ENCODE data around the gene DCUN1D5. TPM values are rescaled to one million over a fixed set of nuclear protein-coding genes. Genes with fewer than 3 reads are reported as not detected.

The DCUN1D5 gene
- total and polyA plus RNA-seq, 2 of the 8 experiments (the other 6 are each of a cell fraction or from before 2014, with no cell fraction given) = 76.1 to 95.4 TPM

DNA sequence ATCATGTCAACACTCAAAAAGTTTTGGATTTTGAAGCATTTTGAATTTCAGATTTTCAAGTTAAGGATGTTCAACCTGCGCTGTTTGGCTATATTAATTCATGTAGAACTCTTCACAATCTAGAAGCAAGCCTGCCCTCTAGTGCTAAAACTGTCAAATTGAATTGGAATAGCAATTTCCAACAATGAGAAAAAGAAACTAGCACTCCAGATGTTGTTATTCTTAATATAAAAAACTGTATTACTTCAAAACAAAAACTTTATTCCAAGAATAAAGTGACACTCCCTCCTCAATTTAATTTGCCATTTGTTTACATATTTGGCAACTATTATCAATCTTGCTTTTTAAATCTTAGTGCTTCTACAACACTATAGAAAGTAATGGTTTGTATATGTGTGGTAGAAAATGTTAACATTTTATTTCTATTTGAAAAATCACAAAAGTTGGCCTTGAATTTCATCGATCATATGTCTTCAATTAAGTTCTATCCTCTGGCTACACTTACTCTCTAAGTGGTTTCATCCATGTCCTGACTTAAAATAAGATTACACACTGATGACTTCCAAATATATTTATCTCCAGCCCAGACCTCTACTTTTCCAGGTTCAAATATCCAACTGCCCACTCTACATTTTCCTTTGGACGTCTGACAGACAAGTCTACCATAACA lies 36.6 kb downstream of the DCUN1D5 start:
- FAIRE-seq (no peak), DNase-seq (ENCODE audit: low read depth in 1 of 2, low spot score in 2 of 2) (no peak)
- Histone ChIP-seq H4K91ac (replicated peaks; ENCODE audit: insufficient read length, low read length) (no peak overlapping the region), H2BK20ac (ENCODE audit: low read length) (no peak overlapping the region), H3K14ac (ENCODE audit: insufficient read length) (no peak overlapping the region), H3K79me2 (ENCODE audit: control insufficient read depth in 1 of 2, insufficient read depth in 2 of 2, low read length in 2 of 2) (no peaks in the 10 kb centered on the region), H3K23me2 (ENCODE audit: low read depth, low read length) (no peaks in the 10 kb centered on the region), H3K4me3 (ENCODE audit: extremely low read depth in 1 of 4, insufficient read depth in 2 of 4, low read depth in 3 of 4, low read length in 4 of 4) (no peak overlapping the region), H4K8ac (ENCODE audit: extremely low read depth, insufficient read depth, low read length) (no peak overlapping the region), H3K18ac (ENCODE audit: extremely low read depth, low read length) (no peak overlapping the region), H3K27ac (ENCODE audit: low read depth, low read length) (no peak overlapping the region), H2BK120ac (replicated peaks; ENCODE audit: low read depth, low read length) (no peak overlapping the region), H4K5ac (ENCODE audit: insufficient read length, low read depth, low read length) (no peak overlapping the region), H3K4me2 (ENCODE audit: insufficient read depth in 1 of 2, low read depth in 2 of 2, low read length in 2 of 2) (no peak overlapping the region), H3K36me3 (ENCODE audit: control insufficient read depth in 2 of 4, insufficient read depth in 4 of 4, low read length in 3 of 4) (peaks cover 0 to 11% (median 2%) of the 10 kb centered on the region in 4 experiments; a peak in 3 of 8 replicates), H3K79me1 (ENCODE audit: low read depth, low read length) (no peaks in the 10 kb centered on the region), H3K9ac (replicated peaks in 1 of 4; ENCODE audit: extremely low read depth in 1 of 4, low read depth in 3 of 4, low read length in 3 of 4) (no peak overlapping the region), H2BK5ac (ENCODE audit: low read depth, low read length) (no peak overlapping the region), H3K9me3 (ENCODE audit: insufficient read depth in 2 of 2, low read depth in 1 of 2, low read length in 1 of 2) (no peaks in the 10 kb centered on the region), H3K23ac (ENCODE audit: insufficient read length) (no peak overlapping the region), H3K27me3 (replicated peaks in 1 of 4; ENCODE audit: control insufficient read depth in 3 of 4, extremely low read depth in 1 of 4, insufficient read depth in 3 of 4, low read length in 3 of 4) (no peaks in the 10 kb centered on the region), H2BK12ac (ENCODE audit: low read depth, low read length) (no peak overlapping the region), H4K20me1 (replicated peaks in 1 of 2; ENCODE audit: control insufficient read depth in 1 of 2, insufficient read depth in 2 of 2, low read length in 2 of 2) (peaks cover 0 to 2% of the 10 kb centered on the region in 2 experiments), H3K56ac (replicated peaks; ENCODE audit: insufficient read length, low read depth, low read length) (no peak overlapping the region), H2AFZ (ENCODE audit: low read length) (no peak overlapping the region), H3K4me1 (replicated peaks in 1 of 4; ENCODE audit: control insufficient read depth in 3 of 4, insufficient read depth in 4 of 4, low read length in 3 of 4) (no peaks in the 10 kb centered on the region), H2AK5ac (ENCODE audit: low read depth, low read length) (no peak overlapping the region), H2BK15ac (ENCODE audit: low read length) (no peak overlapping the region), H3K4ac (replicated peaks; ENCODE audit: insufficient read length, low read depth, low read length) (no peak overlapping the region)
- CTCF ChIA-PET (ENCODE audit: partially characterized antibody) = interaction anchor here (0.7 to 1.8 kb wide), 5 partner anchors 19 to 321 kb away, joined by 3 to 5 read pairs (median 4); no protein-coding TSS in a partner anchor
- no peak for TF ChIP-seq RXRA (IDR thresholded peaks at IDR 0.05; ENCODE audit: insufficient read depth, low read depth, low read length)
- peak; percentile 53 to 65 for TF ChIP-seq RAD21 (IDR thresholded peaks at IDR 0.05 in 1 of 2, conservative IDR thresholded peaks at IDR 0.05 in 1 of 2; ENCODE audit: low read depth in 2 of 2, low read length in 2 of 2)
- TF ChIP-seq, protein P1, sequence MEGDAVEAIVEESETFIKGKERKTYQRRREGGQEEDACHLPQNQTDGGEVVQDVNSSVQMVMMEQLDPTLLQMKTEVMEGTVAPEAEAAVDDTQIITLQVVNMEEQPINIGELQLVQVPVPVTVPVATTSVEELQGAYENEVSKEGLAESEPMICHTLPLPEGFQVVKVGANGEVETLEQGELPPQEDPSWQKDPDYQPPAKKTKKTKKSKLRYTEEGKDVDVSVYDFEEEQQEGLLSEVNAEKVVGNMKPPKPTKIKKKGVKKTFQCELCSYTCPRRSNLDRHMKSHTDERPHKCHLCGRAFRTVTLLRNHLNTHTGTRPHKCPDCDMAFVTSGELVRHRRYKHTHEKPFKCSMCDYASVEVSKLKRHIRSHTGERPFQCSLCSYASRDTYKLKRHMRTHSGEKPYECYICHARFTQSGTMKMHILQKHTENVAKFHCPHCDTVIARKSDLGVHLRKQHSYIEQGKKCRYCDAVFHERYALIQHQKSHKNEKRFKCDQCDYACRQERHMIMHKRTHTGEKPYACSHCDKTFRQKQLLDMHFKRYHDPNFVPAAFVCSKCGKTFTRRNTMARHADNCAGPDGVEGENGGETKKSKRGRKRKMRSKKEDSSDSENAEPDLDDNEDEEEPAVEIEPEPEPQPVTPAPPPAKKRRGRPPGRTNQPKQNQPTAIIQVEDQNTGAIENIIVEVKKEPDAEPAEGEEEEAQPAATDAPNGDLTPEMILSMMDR (IDR thresholded peaks at IDR 0.05; ENCODE audit: control extremely low read depth in 1 of 3, insufficient read depth in 1 of 3, low read depth in 1 of 3, low read length in 3 of 3) = peak in 2 of 3 experiments; percentile 34 to 52; a peak in 2 of 4 replicates
- POLR2A ChIA-PET (ENCODE audit: partially characterized antibody) = interaction anchor here (0.6 to 1.2 kb wide), 2 partner anchors 33 to 143 kb away, joined by 3 read pairs; no protein-coding TSS in a partner anchor
- 84% methylated on average over 3 of the region's 3 CpGs; no CpG with 5 or more reads in 1 of the 2 experiments for WGBS, 2 experiments (ENCODE audit: extremely low coverage in 1 of 2, insufficient coverage in 1 of 2, insufficient read length in 1 of 2, insufficient replicate concordance in 2 of 2, low coverage in 1 of 2, low lambda C conversion rate in 2 of 2, missing lambda C conversion rate in 1 of 2)
